Osteoblast (primary cell): ENCODE results near the gene PITPNC1. TPM values are rescaled to one million over a fixed set of nuclear protein-coding genes. Genes with fewer than 3 reads are reported as not detected.

Experiments used
- DNase-seq: peaks from one replicate; pipeline ENCODE4 v3.0.0; 2011; ENCODE audit warnings: low spot score, mixed read lengths; ENCODE audit not compliant: insufficient read length; ENCODE audit errors: missing footprints
- H2AFZ ChIP-seq: 2 replicates; pipeline ENCODE4 v1.6.0; 2011; ENCODE audit warnings: mild to moderate bottlenecking, low read length
- H3K27ac ChIP-seq: 2 replicates; pipeline ENCODE4 v1.5.1; 2011; ENCODE audit warnings: mild to moderate bottlenecking, low read depth, low read length, moderate library complexity
- H3K27me3 ChIP-seq: 2 replicates; pipeline ENCODE4 v1.6.0; 2012; ENCODE audit warnings: mild to moderate bottlenecking, control low read depth, inconsistent platforms, low read length, moderate library complexity; ENCODE audit not compliant: insufficient read depth
- H3K36me3 ChIP-seq: 2 replicates; pipeline ENCODE4 v1.5.1; 2011; ENCODE audit warnings: mild to moderate bottlenecking, low read length, control low read depth, moderate library complexity; ENCODE audit not compliant: insufficient read depth
- H3K4me1 ChIP-seq: 2 replicates; pipeline ENCODE4 v1.5.1; 2011; ENCODE audit warnings: mild to moderate bottlenecking, low read length, control low read depth, moderate library complexity; ENCODE audit not compliant: insufficient read depth
- H3K4me2 ChIP-seq: 2 replicates; pipeline ENCODE4 v1.6.0; 2011; ENCODE audit warnings: mild to moderate bottlenecking, low read length; ENCODE audit not compliant: insufficient read depth
- H3K4me3 ChIP-seq: fragments of 200-600 bp; sonication (generic); 3 replicates; pipeline ENCODE4 v1.5.1; 2012; ENCODE audit warnings: mild to moderate bottlenecking, low read length, inconsistent platforms; ENCODE audit not compliant: insufficient read depth
- H3K79me2 ChIP-seq: 2 replicates; pipeline ENCODE4 v1.6.0; 2012; ENCODE audit warnings: mild to moderate bottlenecking, low read length, control low read depth, inconsistent platforms; ENCODE audit not compliant: insufficient read depth
- H3K9me3 ChIP-seq: 2 replicates; pipeline ENCODE4 v1.5.1; 2011; ENCODE audit warnings: low read depth, low read length, control low read depth
- H4K20me1 ChIP-seq: 2 replicates; pipeline ENCODE4 v1.6.0; 2012; ENCODE audit warnings: mild to moderate bottlenecking, low read length, control low read depth; ENCODE audit not compliant: insufficient read depth
- total RNA-seq: library from RNA; depleted of rRNA; stranded (reverse); fragments of >200 nt; gene quantifications from 2 replicates; pipeline ENCODE4 v1.2.3, GENCODE V29; 2012
- TF ChIP-seq, protein P1 (sequence below): IDR thresholded peaks from 2 replicates; pipeline ENCODE4 v1.5.1; 2011; ENCODE audit warnings: mild to moderate bottlenecking, low read depth, low read length, moderate library complexity; ENCODE audit errors: extremely low read depth

PITPNC1 gene
- total RNA-seq, 1 donor: 6.2 TPM

DNA sequence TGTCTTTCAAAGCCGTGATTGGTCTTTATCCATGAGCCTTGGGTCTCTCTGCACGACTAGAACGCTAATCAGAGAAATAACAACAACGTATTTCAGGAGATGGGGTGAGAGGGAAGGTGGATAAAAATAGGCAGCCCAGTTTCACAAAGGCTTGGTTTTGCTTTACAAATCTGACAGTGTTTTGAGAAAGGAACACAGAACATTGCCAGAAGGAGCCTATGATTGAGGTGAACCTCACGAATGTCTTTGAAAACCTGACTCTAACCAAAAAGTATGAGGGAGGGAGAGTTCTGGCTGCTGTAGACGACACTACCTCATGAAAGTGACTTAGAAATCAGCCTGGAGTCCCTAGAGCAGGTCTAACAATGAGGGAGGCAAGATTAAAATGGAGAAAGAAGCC, 302.6 kb downstream of the PITPNC1 start:
- no peak overlapping the region for H3K4me2 ChIP-seq
- TF ChIP-seq, protein P1, sequence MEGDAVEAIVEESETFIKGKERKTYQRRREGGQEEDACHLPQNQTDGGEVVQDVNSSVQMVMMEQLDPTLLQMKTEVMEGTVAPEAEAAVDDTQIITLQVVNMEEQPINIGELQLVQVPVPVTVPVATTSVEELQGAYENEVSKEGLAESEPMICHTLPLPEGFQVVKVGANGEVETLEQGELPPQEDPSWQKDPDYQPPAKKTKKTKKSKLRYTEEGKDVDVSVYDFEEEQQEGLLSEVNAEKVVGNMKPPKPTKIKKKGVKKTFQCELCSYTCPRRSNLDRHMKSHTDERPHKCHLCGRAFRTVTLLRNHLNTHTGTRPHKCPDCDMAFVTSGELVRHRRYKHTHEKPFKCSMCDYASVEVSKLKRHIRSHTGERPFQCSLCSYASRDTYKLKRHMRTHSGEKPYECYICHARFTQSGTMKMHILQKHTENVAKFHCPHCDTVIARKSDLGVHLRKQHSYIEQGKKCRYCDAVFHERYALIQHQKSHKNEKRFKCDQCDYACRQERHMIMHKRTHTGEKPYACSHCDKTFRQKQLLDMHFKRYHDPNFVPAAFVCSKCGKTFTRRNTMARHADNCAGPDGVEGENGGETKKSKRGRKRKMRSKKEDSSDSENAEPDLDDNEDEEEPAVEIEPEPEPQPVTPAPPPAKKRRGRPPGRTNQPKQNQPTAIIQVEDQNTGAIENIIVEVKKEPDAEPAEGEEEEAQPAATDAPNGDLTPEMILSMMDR: no peak
- H3K36me3 ChIP-seq: no peaks in the 10 kb centered on the region
- no peaks in the 10 kb centered on the region for H3K9me3 ChIP-seq
- no peak for DNase-seq
- H3K27ac ChIP-seq: no peak overlapping the region
- no peaks in the 10 kb centered on the region for H3K27me3 ChIP-seq
- H3K79me2 ChIP-seq: no peaks in the 10 kb centered on the region
- no peaks in the 10 kb centered on the region for H3K4me1 ChIP-seq
- H3K4me3 ChIP-seq: no peak overlapping the region
- no peaks in the 10 kb centered on the region for H4K20me1 ChIP-seq
- H2AFZ ChIP-seq: no peak overlapping the region

GRCh38 chr17:67680445-67681224, 303.6 kb downstream of the PITPNC1 start:
- DNase-seq: no peak
- Histone ChIP-seq H3K4me1 (no peaks in the 10 kb centered on the region), H3K9me3 (no peaks in the 10 kb centered on the region), H3K27me3 (no peaks in the 10 kb centered on the region), H3K4me3 (no peak overlapping the region), H2AFZ (no peak overlapping the region), H3K27ac (no peak overlapping the region), H3K4me2 (no peak overlapping the region), H3K36me3 (no peaks in the 10 kb centered on the region), H3K79me2 (no peaks in the 10 kb centered on the region), H4K20me1 (no peaks in the 10 kb centered on the region)
- TF ChIP-seq, protein P1: no peak

DNA sequence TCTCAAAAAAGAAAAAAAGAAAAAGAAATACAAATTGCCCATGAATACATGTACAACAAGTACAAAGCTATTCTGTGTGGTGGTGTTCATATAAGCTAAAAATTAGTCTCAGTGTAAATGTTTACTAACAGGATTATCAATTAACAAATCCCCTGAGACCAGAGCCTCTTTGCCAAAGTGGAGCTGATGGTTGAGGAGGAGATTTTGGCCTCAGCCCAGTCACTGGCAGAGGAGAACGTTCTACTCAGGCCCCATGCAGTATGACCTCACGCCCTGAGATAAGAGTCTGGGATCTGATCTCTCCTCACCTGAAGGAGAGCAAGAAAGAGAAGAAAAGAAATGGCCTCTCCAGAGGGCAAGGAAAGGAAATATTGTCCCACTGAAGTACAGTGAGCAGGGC, 305.1 kb downstream of the PITPNC1 start:
- Histone ChIP-seq H3K4me2 (no peak overlapping the region), H2AFZ (no peak overlapping the region), H3K27me3 (no peaks in the 10 kb centered on the region), H3K27ac (no peak overlapping the region), H3K79me2 (no peaks in the 10 kb centered on the region), H3K36me3 (no peaks in the 10 kb centered on the region), H4K20me1 (no peaks in the 10 kb centered on the region), H3K4me3 (no peak overlapping the region), H3K4me1 (no peaks in the 10 kb centered on the region), H3K9me3 (no peaks in the 10 kb centered on the region)
- TF ChIP-seq, protein P1: no peak
- no peak for DNase-seq

DNA sequence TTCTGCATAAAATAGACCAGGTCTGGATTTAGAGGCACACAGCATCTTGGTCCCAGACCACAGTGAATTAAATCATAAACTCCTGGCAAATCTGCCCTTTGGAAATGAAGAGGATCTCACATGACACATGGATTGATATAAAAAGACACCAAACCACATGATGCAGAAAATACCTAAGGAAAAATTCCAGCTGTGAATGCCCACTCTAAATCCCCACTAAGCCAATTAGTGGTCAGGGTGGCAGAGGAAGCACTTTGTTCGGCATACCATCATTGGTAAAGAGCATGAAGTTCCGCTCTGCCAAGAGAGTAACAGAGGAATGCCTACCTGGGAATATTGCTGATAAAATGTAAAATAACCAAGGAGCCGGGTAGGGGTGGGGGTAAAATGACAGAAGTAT, 308.3 kb downstream of the PITPNC1 start:
- no peak for DNase-seq

More for the DNA sequence above, 308.3 kb downstream of the PITPNC1 start:
- Histone ChIP-seq H3K9me3 (no peaks in the 10 kb centered on the region), H3K79me2 (no peaks in the 10 kb centered on the region), H3K4me1 (no peaks in the 10 kb centered on the region), H3K4me2 (no peak overlapping the region), H3K4me3 (no peak overlapping the region), H3K27me3 (no peaks in the 10 kb centered on the region), H3K36me3 (no peaks in the 10 kb centered on the region), H3K27ac (no peak overlapping the region), H4K20me1 (no peaks in the 10 kb centered on the region), H2AFZ (no peak overlapping the region)
- TF ChIP-seq, protein P1: no peak
